GM19240 (cell line): ENCODE results near the gene KCNQ1.

Experiments
- DNase-seq: peaks from one replicate; pipeline ENCODE4 v3.0.0; 2011; ENCODE audit warnings: low spot score; ENCODE audit not compliant: insufficient read length

Gene KCNQ1

GRCh38 chr11:2801711-2802388 lies 357.0 kb downstream of the KCNQ1 start:
- DNase-seq: no peak

GRCh38 chr11:2802389-2803185 lies 357.8 kb downstream of the KCNQ1 start:
- no peak for DNase-seq

DNA sequence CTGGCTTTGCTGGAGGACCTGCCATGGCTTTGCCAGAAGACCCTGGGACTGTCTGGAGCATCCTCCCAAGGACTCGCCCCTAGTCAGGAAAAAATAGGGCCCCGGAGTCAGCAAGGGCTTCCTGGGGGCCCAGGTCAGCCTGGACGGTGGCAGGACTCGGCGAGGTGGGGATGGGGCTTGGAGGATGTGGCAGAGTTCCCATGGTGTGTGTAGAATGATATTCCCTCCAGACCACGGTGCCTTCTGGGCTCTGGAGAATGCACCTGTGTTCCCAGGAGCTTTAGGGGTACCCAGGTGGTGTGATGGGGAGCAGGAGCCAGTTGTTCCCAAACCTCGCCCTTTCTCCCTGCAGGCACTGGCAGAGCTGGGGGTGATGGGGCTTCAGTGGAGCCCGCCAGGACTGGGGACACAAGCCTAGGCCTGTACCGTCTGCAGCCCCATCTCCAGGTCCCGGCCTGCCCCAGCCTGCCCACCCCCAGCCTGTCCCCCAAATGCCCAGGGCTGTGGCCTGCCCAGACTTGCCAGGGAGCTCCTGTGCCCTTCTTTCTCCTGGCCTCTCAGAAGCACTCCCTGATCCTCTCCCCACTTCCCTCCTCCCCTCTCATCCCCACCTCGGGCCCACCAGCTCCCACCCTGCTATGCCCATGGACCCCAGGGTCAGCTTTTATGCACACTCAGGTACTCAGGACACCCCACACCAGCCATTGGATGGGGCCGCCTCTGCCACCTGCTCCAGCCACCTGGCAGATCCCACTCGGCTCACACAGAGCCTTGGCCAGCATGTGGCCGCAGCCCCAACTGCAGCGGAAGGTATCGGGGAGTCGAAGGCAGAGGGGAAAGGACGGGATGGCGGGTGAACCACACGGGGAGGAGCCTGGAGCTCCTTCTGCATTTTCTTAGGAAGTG lies 358.6 kb downstream of the KCNQ1 start:
- DNase-seq: no peak

DNA sequence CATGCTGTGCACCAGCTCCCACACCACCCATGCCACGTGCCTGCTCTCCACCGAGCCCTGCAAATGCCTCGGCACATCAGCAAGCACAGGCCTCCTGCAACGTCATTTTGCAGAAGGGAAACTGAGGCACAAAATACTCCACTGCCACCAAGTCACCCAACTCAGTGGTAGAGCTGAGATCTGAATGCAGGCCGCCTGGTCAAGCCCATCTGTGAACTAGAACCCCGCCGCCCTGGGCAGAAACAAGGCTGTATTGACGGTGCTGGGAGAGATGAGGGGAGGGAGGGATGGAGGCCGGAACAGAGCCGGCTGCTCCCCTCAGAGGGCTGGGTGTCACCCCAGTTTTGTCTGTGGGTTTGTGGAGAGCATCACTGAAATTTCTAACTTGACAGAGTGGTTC lies 359.4 kb downstream of the KCNQ1 start:
- DNase-seq: no peak

DNA sequence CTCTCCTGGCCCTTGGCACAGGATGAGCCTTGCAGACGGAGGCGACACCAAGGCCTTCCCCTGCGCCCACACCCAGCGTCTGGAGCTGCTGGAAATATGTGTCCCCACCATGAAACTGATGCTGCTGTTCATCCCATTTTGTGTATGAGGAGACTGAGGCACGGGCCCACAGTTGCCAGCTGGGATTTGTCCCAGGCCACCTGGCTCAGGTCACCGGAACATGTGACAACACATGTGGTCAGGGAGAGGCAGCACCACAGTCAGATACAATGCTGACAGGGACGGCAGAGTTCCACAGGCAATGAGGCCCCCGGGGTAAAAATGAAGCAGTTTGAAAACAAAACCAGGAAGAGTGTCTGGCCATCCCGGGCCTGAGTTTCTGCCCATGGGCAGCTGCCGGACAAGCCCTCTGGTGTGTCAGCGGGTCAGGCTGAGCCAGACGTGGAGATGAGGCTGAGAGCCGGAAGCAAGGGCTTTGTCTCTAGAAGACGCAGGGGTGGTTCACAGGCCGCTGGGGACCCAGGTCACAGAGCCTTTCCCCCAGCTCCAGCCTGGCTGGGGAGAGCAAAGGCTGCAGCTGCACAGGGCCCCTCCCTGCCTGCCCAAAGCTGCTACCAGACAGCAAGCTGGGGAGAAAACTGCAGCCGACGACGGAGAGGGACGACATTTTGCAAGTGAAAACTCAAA lies 360.0 kb downstream of the KCNQ1 start:
- DNase-seq: no peak

DNA sequence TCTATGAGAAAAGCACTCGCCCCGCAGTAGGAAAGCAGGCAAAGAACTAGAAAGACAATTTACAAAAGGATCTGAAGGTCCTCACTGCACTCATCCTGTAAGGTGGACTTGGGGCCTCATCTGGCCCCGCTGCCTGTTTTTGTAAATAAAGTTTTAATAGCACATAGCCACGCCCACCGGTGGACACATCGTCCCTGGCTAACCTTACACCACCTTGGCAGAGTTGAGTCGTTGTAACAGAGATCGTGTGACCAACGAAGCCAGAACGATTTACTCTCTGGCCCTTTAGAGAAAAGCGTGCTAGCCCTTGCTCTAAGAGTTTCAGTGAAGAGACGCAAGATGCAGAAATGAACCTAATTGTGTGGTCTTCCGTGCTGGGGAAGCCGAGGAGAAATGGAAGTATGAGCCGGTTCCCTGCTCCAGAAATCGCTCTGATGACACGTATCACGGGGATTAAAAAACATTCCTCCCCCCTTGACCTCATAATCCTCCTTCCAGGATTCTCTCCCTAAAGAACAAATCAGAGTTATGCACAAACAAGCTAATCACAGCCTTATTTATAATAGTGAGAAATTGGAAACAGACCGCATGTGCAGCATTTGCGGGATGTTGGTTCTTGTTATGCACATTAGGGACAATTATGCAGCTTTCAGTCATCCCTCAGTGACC lies 360.7 kb downstream of the KCNQ1 start:
- DNase-seq: no peak

- no peak for DNase-seq
Observed at GRCh38 chr11:2806351-2807024, 361.7 kb downstream of the KCNQ1 start.

DNA sequence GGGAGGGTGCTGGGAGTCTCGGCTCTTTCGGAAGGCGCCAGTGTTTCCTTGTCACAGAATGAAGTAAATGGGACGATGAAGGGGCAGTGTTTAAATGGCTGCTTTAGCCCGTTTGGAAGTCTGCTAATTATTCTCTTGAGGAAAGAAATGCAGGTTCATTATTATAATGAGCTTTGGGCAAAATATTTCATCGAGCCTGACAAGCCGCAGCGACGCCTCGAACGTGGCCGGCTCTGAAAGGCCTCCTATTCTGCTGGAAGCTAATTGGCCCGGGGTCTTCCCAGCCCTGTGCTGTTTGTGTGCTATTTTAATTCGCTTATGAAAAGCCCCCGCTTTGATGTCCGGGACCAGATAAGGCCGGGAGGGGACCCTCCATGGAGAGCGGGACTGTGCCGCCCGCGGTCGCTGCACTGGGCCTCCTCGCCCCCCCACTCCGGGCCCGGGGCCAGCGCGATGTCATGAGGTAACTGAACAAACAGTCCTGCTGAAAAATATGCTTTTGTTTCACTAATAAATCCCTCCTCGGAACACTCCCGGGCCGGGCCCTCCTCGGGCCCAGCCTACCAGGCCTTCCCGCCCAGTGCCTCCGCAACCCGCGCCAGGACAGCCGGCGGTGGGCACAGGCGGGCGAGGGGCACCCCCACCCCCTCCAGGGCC lies 362.3 kb downstream of the KCNQ1 start:
- DNase-seq: no peak

DNA sequence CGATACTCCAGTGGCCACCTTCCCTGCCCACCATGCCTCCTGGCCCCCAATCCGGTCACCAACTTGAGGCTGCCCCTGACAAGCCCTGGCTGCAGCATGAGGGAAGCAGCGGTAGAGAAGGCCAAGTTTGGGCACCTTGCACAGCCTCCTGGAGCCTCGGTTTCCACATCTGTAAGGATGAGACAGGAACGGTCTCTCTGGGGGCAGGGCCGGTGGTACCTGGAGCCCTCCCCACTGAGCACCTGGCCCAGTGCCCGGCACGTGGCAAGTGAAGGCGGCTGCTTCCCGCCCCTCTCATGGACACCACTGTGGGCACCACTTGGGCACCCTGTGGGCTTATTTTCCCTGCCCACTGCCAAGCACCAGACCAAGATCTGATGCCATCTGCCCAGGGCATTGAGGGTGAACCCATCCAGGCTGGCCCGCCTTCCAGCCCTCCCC lies 363.0 kb downstream of the KCNQ1 start:
- no peak for DNase-seq

DNA sequence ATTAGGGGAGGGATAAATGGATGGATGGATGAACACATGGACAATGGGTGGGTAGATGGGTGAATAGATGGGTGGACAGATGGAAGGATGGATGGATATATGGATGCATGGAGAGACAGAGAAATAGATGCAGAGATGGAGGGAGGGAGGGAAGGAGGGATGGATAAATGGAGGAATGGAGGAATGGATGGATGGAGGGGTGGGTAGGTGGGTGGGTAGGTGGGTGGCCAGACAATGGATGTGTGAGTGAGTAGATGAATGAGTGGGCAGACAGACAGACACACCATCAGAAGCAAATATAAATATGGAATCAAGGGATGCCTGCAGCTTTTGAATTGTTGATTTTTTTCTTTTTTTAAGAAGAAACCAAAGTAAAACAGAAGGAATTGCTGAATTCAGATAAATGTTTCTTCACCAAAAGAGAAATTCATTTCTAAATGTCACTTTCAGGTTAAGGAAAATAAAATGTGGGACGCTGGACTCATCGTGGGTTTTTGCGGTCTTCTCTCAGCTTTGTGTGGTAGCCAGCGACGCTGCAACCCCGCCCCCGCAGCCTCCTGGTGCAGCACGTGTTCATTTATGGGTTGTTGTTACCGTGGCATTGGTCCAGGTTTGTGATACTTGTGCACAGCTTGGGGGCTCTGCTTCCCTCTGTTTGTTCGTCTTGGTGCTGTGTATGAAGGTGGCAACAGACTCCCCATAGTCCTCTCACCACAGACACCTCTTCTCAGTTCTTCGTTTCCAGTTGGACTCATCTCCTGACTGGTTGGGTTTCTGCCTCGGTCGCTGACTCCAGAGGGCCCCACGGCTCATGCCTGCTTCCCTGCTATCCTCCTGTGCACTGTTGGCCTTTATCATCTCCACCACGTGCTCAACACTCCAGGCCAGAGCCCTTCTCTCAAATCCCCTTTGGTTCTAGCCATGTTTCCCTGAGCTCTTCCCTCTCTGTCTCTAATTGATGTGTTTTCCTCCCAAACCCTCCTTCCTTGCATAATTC lies 364.3 kb downstream of the KCNQ1 start:
- DNase-seq: no peak

DNA sequence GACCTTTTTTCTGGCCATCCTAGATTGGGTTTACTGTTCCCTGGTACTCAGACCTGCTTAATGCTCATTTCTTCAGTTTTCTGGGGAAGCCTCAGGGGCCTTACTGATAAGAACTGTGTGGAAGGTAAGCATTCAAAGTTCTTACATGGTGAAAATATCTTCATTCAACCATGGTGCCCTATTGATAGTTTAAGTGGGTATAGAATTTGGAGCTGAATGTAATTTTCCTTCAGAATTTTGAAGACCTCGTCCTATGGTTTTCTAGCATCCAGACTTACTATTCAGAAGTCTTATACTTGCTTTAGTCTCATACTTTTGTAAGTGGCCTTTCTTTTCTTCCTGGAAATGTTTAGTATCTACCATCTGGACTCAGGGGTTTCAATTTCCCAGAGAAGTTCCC lies 365.0 kb downstream of the KCNQ1 start:
- no peak for DNase-seq

- DNase-seq: no peak
Observed at GRCh38 chr11:2810411-2811205, 365.8 kb downstream of the KCNQ1 start.

- no peak for DNase-seq
Observed at GRCh38 chr11:2811206-2812091, 366.6 kb downstream of the KCNQ1 start.

DNA sequence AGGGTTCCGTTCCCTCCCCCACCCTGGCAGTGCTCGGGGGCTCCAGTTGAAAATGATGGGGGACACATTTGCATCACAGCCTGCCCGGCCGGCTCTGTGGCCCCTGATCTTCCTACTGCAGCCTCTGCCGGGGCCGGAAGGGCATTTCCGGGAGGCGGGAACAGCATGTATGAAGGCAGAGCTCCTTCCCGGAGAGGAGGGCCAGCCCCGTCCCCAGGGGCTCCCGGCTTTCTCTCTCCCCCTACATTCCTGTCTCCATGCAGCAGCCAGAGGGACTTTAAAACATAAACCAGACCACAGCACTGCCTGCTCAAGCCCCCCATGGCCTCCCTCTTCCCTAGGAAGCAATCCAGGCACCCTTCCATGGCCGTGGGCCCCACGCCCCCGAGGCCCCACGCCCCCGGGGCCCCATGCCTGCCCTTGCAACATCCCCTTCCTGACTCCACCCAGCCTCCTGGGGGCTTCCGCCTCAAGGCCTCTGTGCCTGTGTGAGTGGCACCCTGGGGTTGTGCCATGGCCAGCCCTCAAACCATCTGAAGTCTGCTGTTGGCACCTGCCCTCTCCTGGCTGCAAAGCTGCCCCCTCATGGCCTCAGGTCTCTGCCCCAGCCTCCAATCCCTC lies 367.7 kb downstream of the KCNQ1 start:
- no peak for DNase-seq

DNA sequence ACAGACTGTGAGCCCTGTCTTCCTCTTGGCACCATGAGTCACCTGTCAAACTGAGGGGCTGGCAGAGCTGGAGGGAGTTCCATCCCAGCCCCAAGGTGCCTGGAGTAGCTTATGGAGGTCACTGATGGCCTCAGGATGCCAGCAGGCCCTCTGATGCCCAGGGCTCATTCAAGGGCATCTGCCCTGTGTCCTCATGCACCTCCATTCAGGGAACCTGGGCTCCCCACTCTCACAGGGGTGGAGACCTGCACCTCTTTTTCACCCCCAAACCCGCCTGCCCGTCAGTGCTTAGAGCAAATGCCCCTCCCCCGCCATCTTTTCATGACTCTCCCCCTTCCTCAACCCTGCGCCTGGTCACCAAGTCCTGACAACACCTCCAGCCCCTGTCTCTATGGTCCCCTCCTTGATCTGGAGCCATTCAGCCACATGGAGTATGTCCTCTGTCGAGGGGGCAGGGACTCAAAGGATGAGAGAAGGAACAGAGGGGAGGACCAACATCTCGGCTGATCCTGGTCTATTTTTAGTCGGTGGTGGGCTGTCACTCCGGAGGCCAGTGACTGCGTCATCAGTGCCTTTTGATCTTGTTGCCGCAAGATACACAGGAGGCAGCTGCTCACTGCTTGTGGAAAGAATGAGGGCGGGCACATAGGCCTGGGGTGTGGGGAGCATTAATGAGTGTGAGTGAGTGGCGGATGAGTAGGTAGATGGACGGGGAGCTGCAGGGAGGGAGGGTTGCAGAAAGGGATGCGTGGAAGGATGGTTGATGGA lies 368.5 kb downstream of the KCNQ1 start:
- DNase-seq: no peak
